NCI-H1930 (cell line): Measurements from ENCODE around the gene GZF1.

Experiments used
- DNase-seq, 2 experiments: peaks; one replicate each; lab custom pipeline; 2025; lab: John Stamatoyannopoulos, UW

The GZF1 gene

GRCh38 chr20:23409800-23410199 lies 47.8 kb downstream of the GZF1 start:
- no peak for DNase-seq

GRCh38 chr20:23410916-23411695 lies 49.1 kb downstream of the GZF1 start:
- DNase-seq = no peak

GRCh38 chr20:23412026-23412425 lies 50.0 kb downstream of the GZF1 start:
- no peak for DNase-seq

- DNase-seq = no peak
These were observed 52.0 kb downstream of the GZF1 start for GRCh38 chr20:23413862-23414422.

- no peak for DNase-seq
These were observed 52.7 kb downstream of the GZF1 start for GRCh38 chr20:23414526-23415188.

GRCh38 chr20:23415555-23415954 lies 53.6 kb downstream of the GZF1 start:
- no peak for DNase-seq

- DNase-seq = no peak
These were observed 54.1 kb downstream of the GZF1 start for GRCh38 chr20:23415959-23416583.

GRCh38 chr20:23417861-23418260 lies 55.9 kb downstream of the GZF1 start:
- DNase-seq = no peak

- DNase-seq = no peak
These were observed 57.6 kb downstream of the GZF1 start for GRCh38 chr20:23419657-23419994.

GRCh38 chr20:23419995-23420901 lies 58.3 kb downstream of the GZF1 start:
- DNase-seq = no peak

- peak; percentile 93 to 97 for DNase-seq
These were observed 59.3 kb downstream of the GZF1 start, which contains the start of gene NAPB for GRCh38 chr20:23420943-23421931. Gene NAPB, minus strand, starts transcription at chr20:23421488. Its CDS starts 86 bp downstream, at chr20:23421402.
